ENCODE results near the gene NEFH. TPM values are rescaled to one million over a fixed set of nuclear protein-coding genes. Genes with fewer than 3 reads are reported as not detected.

The NEFH gene
- total RNA-seq, 1 experiment from 2014 or later, result 5.7 TPM

DNA sequence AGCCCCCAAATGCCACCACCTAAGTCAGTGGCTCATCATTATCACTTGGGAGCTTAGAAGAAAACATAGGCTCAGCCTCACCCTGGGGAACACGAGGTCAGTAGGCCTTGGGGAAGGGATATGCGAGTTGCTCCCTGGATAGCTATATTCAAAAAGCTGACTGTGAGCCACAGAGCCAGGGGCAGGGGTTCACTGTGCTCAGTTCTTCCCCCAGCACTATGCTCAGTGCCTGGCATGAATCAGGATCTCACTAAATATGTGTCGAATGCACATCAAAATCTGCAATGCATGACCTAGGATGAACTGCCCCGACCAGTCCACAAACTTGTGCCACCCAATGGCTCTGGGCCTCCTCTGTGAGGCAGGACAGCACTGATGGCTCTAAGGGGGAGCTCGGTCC is 38.4 kb downstream of the NEFH start:
- H3K4ac ChIP-seq (ENCODE audit: low read depth, low read length), result no peak overlapping the region
- no peak overlapping the region for H2BK120ac ChIP-seq (ENCODE audit: low read depth, low read length, poor library complexity, severe bottlenecking)
- H3K79me1 ChIP-seq (ENCODE audit: insufficient read depth, low read depth, low read length, poor library complexity, severe bottlenecking), result no peaks in the 10 kb centered on the region
- H4K5ac ChIP-seq (ENCODE audit: insufficient read length, low read depth, low read length), result no peak overlapping the region
- peaks cover 36 to 74% (median 70%) of the 10 kb centered on the region in 3 experiments; a peak in 6 of 7 replicates for H3K36me3 Mint-ChIP-seq (ENCODE audit: insufficient read depth in 1 of 3, low read depth in 3 of 3)
- DNase-seq, result no peak
- no peak overlapping the region for H2BK12ac ChIP-seq (ENCODE audit: insufficient read length, low read depth, low read length)
- H2BK20ac ChIP-seq (ENCODE audit: low read depth, low read length, poor library complexity, severe bottlenecking), result no peak overlapping the region
- H3K4me1 Mint-ChIP-seq, result no peaks in the 10 kb centered on the region
- H2BK15ac ChIP-seq (ENCODE audit: low read depth, low read length), result no peak overlapping the region
- no peaks in the 10 kb centered on the region for H4K20me1 ChIP-seq (ENCODE audit: control insufficient read depth, insufficient read depth, insufficient read length)
- TF ChIP-seq, protein P1, sequence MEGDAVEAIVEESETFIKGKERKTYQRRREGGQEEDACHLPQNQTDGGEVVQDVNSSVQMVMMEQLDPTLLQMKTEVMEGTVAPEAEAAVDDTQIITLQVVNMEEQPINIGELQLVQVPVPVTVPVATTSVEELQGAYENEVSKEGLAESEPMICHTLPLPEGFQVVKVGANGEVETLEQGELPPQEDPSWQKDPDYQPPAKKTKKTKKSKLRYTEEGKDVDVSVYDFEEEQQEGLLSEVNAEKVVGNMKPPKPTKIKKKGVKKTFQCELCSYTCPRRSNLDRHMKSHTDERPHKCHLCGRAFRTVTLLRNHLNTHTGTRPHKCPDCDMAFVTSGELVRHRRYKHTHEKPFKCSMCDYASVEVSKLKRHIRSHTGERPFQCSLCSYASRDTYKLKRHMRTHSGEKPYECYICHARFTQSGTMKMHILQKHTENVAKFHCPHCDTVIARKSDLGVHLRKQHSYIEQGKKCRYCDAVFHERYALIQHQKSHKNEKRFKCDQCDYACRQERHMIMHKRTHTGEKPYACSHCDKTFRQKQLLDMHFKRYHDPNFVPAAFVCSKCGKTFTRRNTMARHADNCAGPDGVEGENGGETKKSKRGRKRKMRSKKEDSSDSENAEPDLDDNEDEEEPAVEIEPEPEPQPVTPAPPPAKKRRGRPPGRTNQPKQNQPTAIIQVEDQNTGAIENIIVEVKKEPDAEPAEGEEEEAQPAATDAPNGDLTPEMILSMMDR (conservative IDR thresholded peaks at IDR 0.05), result no peak
- H3K56ac ChIP-seq (ENCODE audit: insufficient read length, low read depth, low read length), result no peak overlapping the region
- no peak overlapping the region for H2AFZ ChIP-seq (ENCODE audit: low read length)
- H3K9me3 Mint-ChIP-seq, result no peaks in the 10 kb centered on the region
- H3K79me2 ChIP-seq (ENCODE audit: insufficient read depth, low read length), result no peaks in the 10 kb centered on the region
- no peak overlapping the region for H2BK5ac ChIP-seq (ENCODE audit: insufficient read length, low read length)
- no peak overlapping the region for H2AK5ac ChIP-seq (ENCODE audit: insufficient read length, low read length)
- no peaks in the 10 kb centered on the region for H3K27me3 Mint-ChIP-seq (ENCODE audit: low read depth)
- H3K18ac ChIP-seq (ENCODE audit: insufficient read length, low read depth, low read length), result no peak overlapping the region
- H3K27ac ChIP-seq (ENCODE audit: insufficient read length, low read depth, low read length), result no peak overlapping the region
- H3T11ph ChIP-seq (ENCODE audit: low read length), result no peak overlapping the region
- H3K9ac ChIP-seq (ENCODE audit: extremely low read depth, insufficient read length, low read length), result no peak overlapping the region
- H3K23me2 ChIP-seq (ENCODE audit: insufficient read length, low read depth, low read length, poor library complexity, severe bottlenecking), result no peaks in the 10 kb centered on the region
- no peaks in the 10 kb centered on the region for H3K27me3 ChIP-seq (ENCODE audit: insufficient read depth, low read length)
- H3K4me3 Mint-ChIP-seq, result no peak overlapping the region
- H3K14ac ChIP-seq (ENCODE audit: insufficient read depth, low read length), result no peak overlapping the region
- H3K23ac ChIP-seq (ENCODE audit: insufficient read length, low read depth, low read length), result no peak overlapping the region
- no peak overlapping the region for H3K27ac Mint-ChIP-seq
- H3K9me3 ChIP-seq (ENCODE audit: control insufficient read depth, low read depth, low read length), result no peaks in the 10 kb centered on the region
- no peaks in the 10 kb centered on the region for H3K4me1 ChIP-seq (ENCODE audit: insufficient read depth, low read length)
- H4K8ac ChIP-seq (replicated peaks; ENCODE audit: insufficient read length, low read depth, low read length), result no peak overlapping the region
- H3K4me2 ChIP-seq (ENCODE audit: insufficient read depth, insufficient read length, low read length), result no peak overlapping the region
- WGBS (ENCODE audit: extremely low coverage, insufficient read length, low lambda C conversion rate), result no CpG with 5 or more reads among the region's 5 CpGs
- no peak overlapping the region for H4K91ac ChIP-seq (ENCODE audit: insufficient read length, low read depth, low read length)
